Subcutaneous abdominal adipose tissue (tissue), 5 donors: ENCODE measurements around the gene HRH1.
"Not testable (repeated sequence)": the region's sequence is repeated elsewhere in the genome, so short reads cannot be mapped to it uniquely, and the experiment has no call there.

Experiments
- H3K27ac ChIP-seq: one replicate; pipeline ENCODE4 v1.7.0; 2013; ENCODE audit warnings: low read depth, mild to moderate bottlenecking, inconsistent platforms, low read length, moderate library complexity
- H3K27me3 ChIP-seq, 5 donors: one replicate each; pipeline ENCODE4 v1.7.0; 2013; ENCODE audit warnings: low read length in 5 of 5, inconsistent platforms in 1 of 5; ENCODE audit not compliant: control insufficient read depth in 5 of 5, insufficient read depth in 4 of 5
- H3K36me3 ChIP-seq, 5 donors: one replicate each; pipeline ENCODE4 v1.7.0; 2013; ENCODE audit warnings: low read length in 5 of 5; ENCODE audit not compliant: control insufficient read depth in 5 of 5, insufficient read depth in 5 of 5
- H3K4me1 ChIP-seq, 5 donors: one replicate each; pipeline ENCODE4 v1.7.0; 2013; ENCODE audit warnings: low read length in 5 of 5, mild to moderate bottlenecking in 3 of 5, moderate library complexity in 1 of 5; ENCODE audit not compliant: control insufficient read depth in 5 of 5, insufficient read depth in 5 of 5
- H3K4me3 ChIP-seq, 5 donors: one replicate each; pipeline ENCODE4 v1.7.0; 2013; ENCODE audit warnings: low read length in 5 of 5, low read depth in 1 of 5
- H3K9ac ChIP-seq, 5 donors: one replicate each; pipeline ENCODE4 v1.7.0; 2013; ENCODE audit warnings: low read length in 5 of 5, mild to moderate bottlenecking in 4 of 5, moderate library complexity in 3 of 5
- H3K9me3 ChIP-seq, 5 donors: one replicate each; pipeline ENCODE4 v1.7.0; 2013; ENCODE audit warnings: low read length in 5 of 5; ENCODE audit not compliant: control insufficient read depth in 5 of 5
- donor health status: healthy.
- donor health status: healthy.
- donor health status: healthy.
- donor health status: healthy.
- donor health status: healthy.

Gene HRH1

GRCh38 chr3:11154036-11154952 is at the start of gene HRH1:
Gene HRH1 (plus strand): TSS chr3:11154493. CDS start chr3:11259038, 104,545 bp downstream.
- Histone ChIP-seq H3K4me1 (peaks cover 3 to 42% (median 11%) of the 10 kb centered on the region in 5 donors), H3K9me3 (no peaks in the 10 kb centered on the region), H3K36me3 (no peaks in the 10 kb centered on the region), H3K9ac (peak within 1 kb of the TSS in 3 of 5 donors; percentile 6 to 71 (median 66)), H3K27me3 (peaks cover 4 to 27% (median 12%) of the 10 kb centered on the region in 5 donors), H3K27ac (peak within 1 kb of the TSS; percentile 46), H3K4me3 (peak within 1 kb of the TSS; percentile 61 to 79 (median 72))

GRCh38 chr3:11113316-11113715 is 41.0 kb upstream of the HRH1 start:
- not testable (repeated sequence) for H3K9me3 ChIP-seq

GRCh38 chr3:11115548-11115947 is 38.7 kb upstream of the HRH1 start:
- peaks cover 0 to 7% (median 0%) of the 10 kb centered on the region in 5 donors for H3K9me3 ChIP-seq
- H3K9ac ChIP-seq: no peak overlapping the region
- H3K27ac ChIP-seq: no peak overlapping the region
- H3K4me3 ChIP-seq: no peak overlapping the region
- no peaks in the 10 kb centered on the region for H3K27me3 ChIP-seq
- H3K4me1 ChIP-seq: peaks cover 0 to 13% (median 7%) of the 10 kb centered on the region in 5 donors
- no peaks in the 10 kb centered on the region for H3K36me3 ChIP-seq

More at GRCh38 chr3:11113316-11113715, 41.0 kb upstream of the HRH1 start:
- H3K4me1 ChIP-seq, H3K36me3 ChIP-seq, H3K27ac ChIP-seq, H3K9ac ChIP-seq, H3K27me3 ChIP-seq, H3K4me3 ChIP-seq: not testable (repeated sequence)

- H3K9me3 ChIP-seq: peaks cover 0 to 7% (median 0%) of the 10 kb centered on the region in 5 donors
- H3K4me3 ChIP-seq: no peak overlapping the region
- H3K27ac ChIP-seq: no peak overlapping the region
- peaks cover 0 to 16% (median 7%) of the 10 kb centered on the region in 5 donors for H3K4me1 ChIP-seq
- no peak overlapping the region for H3K9ac ChIP-seq
- H3K27me3 ChIP-seq: no peaks in the 10 kb centered on the region
- H3K36me3 ChIP-seq: no peaks in the 10 kb centered on the region
Observed at GRCh38 chr3:11116336-11117059, 37.8 kb upstream of the HRH1 start.

GRCh38 chr3:11117591-11117990 is 36.7 kb upstream of the HRH1 start:
- H3K9ac ChIP-seq: no peak overlapping the region
- peaks cover 0 to 16% (median 7%) of the 10 kb centered on the region in 5 donors for H3K4me1 ChIP-seq
- no peak overlapping the region for H3K4me3 ChIP-seq
- peaks cover 0 to 9% (median 0%) of the 10 kb centered on the region in 5 donors for H3K9me3 ChIP-seq
- H3K27me3 ChIP-seq: no peaks in the 10 kb centered on the region
- H3K36me3 ChIP-seq: no peaks in the 10 kb centered on the region
- no peak overlapping the region for H3K27ac ChIP-seq

- Histone ChIP-seq H3K4me1 (peaks cover 0 to 16% (median 7%) of the 10 kb centered on the region in 5 donors), H3K9me3 (peaks cover 0 to 16% (median 3%) of the 10 kb centered on the region in 5 donors), H3K9ac (no peak overlapping the region), H3K27ac (no peak overlapping the region), H3K4me3 (no peak overlapping the region), H3K27me3 (no peaks in the 10 kb centered on the region), H3K36me3 (no peaks in the 10 kb centered on the region)
Observed at GRCh38 chr3:11118181-11118682, 36.1 kb upstream of the HRH1 start.

- Histone ChIP-seq H3K9ac (no peak overlapping the region), H3K36me3 (no peaks in the 10 kb centered on the region), H3K9me3 (peaks cover 0 to 11% (median 5%) of the 10 kb centered on the region in 5 donors), H3K27me3 (peaks cover 0 to 4% (median 0%) of the 10 kb centered on the region in 5 donors), H3K4me3 (no peak overlapping the region), H3K27ac (no peak overlapping the region), H3K4me1 (peaks cover 0 to 16% (median 7%) of the 10 kb centered on the region in 5 donors)
Observed at GRCh38 chr3:11120091-11120805, 34.0 kb upstream of the HRH1 start.

GRCh38 chr3:11126653-11127052 is 27.6 kb upstream of the HRH1 start:
- Histone ChIP-seq H3K4me3 (no peak overlapping the region), H3K4me1 (no peaks in the 10 kb centered on the region), H3K36me3 (no peaks in the 10 kb centered on the region), H3K27ac (no peak overlapping the region), H3K27me3 (peaks cover 0 to 4% (median 2%) of the 10 kb centered on the region in 5 donors), H3K9me3 (peaks cover 0 to 11% (median 5%) of the 10 kb centered on the region in 5 donors), H3K9ac (no peak overlapping the region)

GRCh38 chr3:11128682-11129632 is 25.3 kb upstream of the HRH1 start:
- no peak overlapping the region for H3K4me3 ChIP-seq
- no peak overlapping the region for H3K9ac ChIP-seq
- H3K27me3 ChIP-seq: peaks cover 0 to 4% (median 2%) of the 10 kb centered on the region in 5 donors
- no peaks in the 10 kb centered on the region for H3K36me3 ChIP-seq
- H3K27ac ChIP-seq: no peak overlapping the region
- no peaks in the 10 kb centered on the region for H3K4me1 ChIP-seq
- H3K9me3 ChIP-seq: peaks cover 0 to 3% (median 0%) of the 10 kb centered on the region in 5 donors
